Activated CD4-positive, CD25-positive, alpha-beta regulatory T cell treated with anti-CD3 and anti-CD28 coated beads, Interleukin-2, amount 50 U/mL, for 24 hours (primary cell): ENCODE measurements around the gene PLA2G2F.
A peak's percentile ranks its signal among the peaks of the same experiment; 100 is the strongest.

Source experiments
- ATAC-seq, 2 donors: fragments of 150-1000 bp; cut with Tn5 transposase; one replicate each; pipeline ENCODE4 v1.10.0; 2021; ENCODE audit warnings: mild to moderate bottlenecking in 1 of 2, moderate library complexity in 1 of 2

The PLA2G2F gene

GRCh38 chr1:20138961-20139550, at the start of gene PLA2G2F:
TSS of gene PLA2G2F (plus strand) at chr1:20139323. CDS start at chr1:20139428, 105 bp downstream.
- no peak for ATAC-seq

- no peak for ATAC-seq
Measured at GRCh38 chr1:20089328-20090077, 49.6 kb upstream of the PLA2G2F start.

- no peak for ATAC-seq
Measured at GRCh38 chr1:20090119-20090518, 49.0 kb upstream of the PLA2G2F start.

GRCh38 chr1:20090641-20091040, 48.5 kb upstream of the PLA2G2F start:
- no peak for ATAC-seq

- ATAC-seq: no peak
Measured at GRCh38 chr1:20093303-20093702, 45.8 kb upstream of the PLA2G2F start.

GRCh38 chr1:20093940-20094391, 45.2 kb upstream of the PLA2G2F start:
- ATAC-seq: no peak

GRCh38 chr1:20095564-20096434, 43.3 kb upstream of the PLA2G2F start:
- no peak for ATAC-seq

- ATAC-seq: no peak
Measured at GRCh38 chr1:20096840-20097447, 42.2 kb upstream of the PLA2G2F start.

GRCh38 chr1:20099533-20099932, 39.6 kb upstream of the PLA2G2F start:
- ATAC-seq: no peak

GRCh38 chr1:20100632-20101355, 38.3 kb upstream of the PLA2G2F start:
- peak in 1 of 2 donors; percentile 40 for ATAC-seq

- ATAC-seq: peak; percentile 33 to 44
Measured at GRCh38 chr1:20102875-20103274, 36.2 kb upstream of the PLA2G2F start.

- ATAC-seq: no peak
Measured at GRCh38 chr1:20105856-20106255, 33.3 kb upstream of the PLA2G2F start.

- ATAC-seq: no peak
Measured at GRCh38 chr1:20107351-20107750, 31.8 kb upstream of the PLA2G2F start.

GRCh38 chr1:20107796-20108195, 31.3 kb upstream of the PLA2G2F start:
- no peak for ATAC-seq

GRCh38 chr1:20108366-20109123, 30.6 kb upstream of the PLA2G2F start:
- ATAC-seq: no peak

- ATAC-seq: no peak
Measured at GRCh38 chr1:20109223-20109856, 29.8 kb upstream of the PLA2G2F start.

- no peak for ATAC-seq
Measured at GRCh38 chr1:20110679-20111078, 28.4 kb upstream of the PLA2G2F start.

- no peak for ATAC-seq
Measured at GRCh38 chr1:20111452-20111851, 27.7 kb upstream of the PLA2G2F start.

GRCh38 chr1:20112279-20113000, 26.7 kb upstream of the PLA2G2F start:
- no peak for ATAC-seq

GRCh38 chr1:20114021-20114648, 25.0 kb upstream of the PLA2G2F start:
- no peak for ATAC-seq
